AG09309 (cell line): ENCODE measurements around the gene SAA1.

Experiments used
- DNase-seq: peaks from one replicate; pipeline ENCODE4 v3.0.0-alpha.2; 2010; ENCODE audit warnings: low read depth
- H3K4me3 ChIP-seq: 2 replicates; pipeline ENCODE4 v1.5.1; 2011; ENCODE audit warnings: mild to moderate bottlenecking, low read depth, low read length, moderate library complexity; ENCODE audit not compliant: control insufficient read depth
- CTCF ChIP-seq: IDR thresholded peaks from 2 replicates; pipeline ENCODE4 v1.5.1; 2011; ENCODE audit warnings: mild to moderate bottlenecking, low read depth, low read length, inconsistent platforms; ENCODE audit not compliant: insufficient read depth, control insufficient read depth; ENCODE audit errors: missing control alignments

The SAA1 gene

GRCh38 chr11:18230859-18231258 lies 35.2 kb upstream of the SAA1 start:
- no peak for DNase-seq
- TF ChIP-seq CTCF, result no peak
- no peak overlapping the region for H3K4me3 ChIP-seq

GRCh38 chr11:18233912-18234311 lies 32.2 kb upstream of the SAA1 start:
- no peak overlapping the region for H3K4me3 ChIP-seq
- no peak for DNase-seq
- TF ChIP-seq CTCF, result no peak

DNA sequence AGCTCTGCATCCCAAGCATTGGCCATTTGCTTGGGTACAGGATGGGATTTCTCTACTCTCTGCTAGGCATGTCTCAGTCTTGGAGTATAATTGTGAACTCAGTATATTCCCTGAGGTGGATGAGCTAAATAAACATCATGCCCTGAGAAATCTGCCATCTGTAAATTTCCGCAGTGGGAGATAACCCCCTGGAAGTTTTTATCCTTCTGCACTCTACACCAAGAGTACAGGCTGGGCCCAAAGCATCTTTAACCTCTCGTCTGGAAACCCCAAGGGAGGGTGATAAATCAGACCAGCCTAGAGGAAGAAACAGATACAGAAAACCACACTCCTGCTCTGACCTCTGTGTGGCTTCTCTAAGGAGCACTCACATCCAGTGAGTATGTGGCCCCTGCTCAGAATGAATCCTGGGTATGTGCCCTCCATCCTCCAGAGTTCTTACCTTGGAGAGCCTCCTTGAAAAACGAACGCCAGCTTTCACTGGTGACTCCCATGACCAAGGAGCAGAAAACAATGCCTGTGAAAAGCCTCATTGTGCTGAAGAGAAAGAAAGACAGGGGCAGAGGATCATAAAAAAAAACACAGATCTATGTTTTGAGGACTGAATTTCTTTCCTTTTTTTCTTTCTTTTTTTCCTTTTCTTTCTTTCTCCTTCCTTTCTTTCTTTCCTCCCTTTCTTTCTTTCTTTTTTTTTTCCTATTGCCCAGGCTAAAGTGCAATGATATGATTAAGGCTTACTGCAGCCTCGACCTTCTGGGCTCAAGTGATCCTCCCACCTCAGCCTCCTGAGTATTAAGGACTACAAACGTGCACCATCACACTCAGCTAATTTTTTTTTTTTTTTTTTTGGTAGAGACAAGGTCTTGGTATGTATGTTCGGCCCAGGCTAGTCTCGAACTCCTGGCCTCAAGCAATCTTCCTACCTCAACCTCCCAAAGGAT lies 30.4 kb upstream of the SAA1 start:
- no peak for DNase-seq

GRCh38 chr11:18236664-18237356 lies 29.3 kb upstream of the SAA1 start, which contains the start of gene SAA4:
Gene SAA4, minus strand, starts transcription at chr11:18236802. Its CDS starts 876 bp downstream, at chr11:18235926.
- no peak for DNase-seq
- no peak within 1 kb of the TSS for H3K4me3 ChIP-seq
- no peak for TF ChIP-seq CTCF

More for the DNA sequence above, 30.4 kb upstream of the SAA1 start:
- no peak overlapping the region for H3K4me3 ChIP-seq
- no peak for TF ChIP-seq CTCF

DNA sequence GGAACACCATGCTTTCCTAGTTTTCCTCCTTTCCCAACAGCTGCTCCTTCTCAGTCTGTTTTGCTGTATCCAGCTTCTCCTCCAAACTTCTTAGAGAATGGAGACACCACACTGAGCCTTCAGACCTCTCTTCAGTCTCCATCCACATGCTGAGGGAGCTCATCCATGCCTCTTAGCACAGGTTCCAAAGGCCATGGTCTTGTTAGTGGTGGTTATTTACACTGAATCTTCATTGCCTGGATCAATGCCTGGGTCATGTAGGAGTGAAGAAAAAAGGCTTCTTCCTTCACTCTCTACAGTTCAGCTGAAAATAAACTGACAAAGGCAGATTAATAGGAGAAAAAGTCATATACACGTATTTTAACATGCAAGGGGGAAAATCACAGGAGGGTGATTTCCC lies 26.4 kb upstream of the SAA1 start:
- DNase-seq, result no peak
- no peak for TF ChIP-seq CTCF
- no peak overlapping the region for H3K4me3 ChIP-seq

DNA sequence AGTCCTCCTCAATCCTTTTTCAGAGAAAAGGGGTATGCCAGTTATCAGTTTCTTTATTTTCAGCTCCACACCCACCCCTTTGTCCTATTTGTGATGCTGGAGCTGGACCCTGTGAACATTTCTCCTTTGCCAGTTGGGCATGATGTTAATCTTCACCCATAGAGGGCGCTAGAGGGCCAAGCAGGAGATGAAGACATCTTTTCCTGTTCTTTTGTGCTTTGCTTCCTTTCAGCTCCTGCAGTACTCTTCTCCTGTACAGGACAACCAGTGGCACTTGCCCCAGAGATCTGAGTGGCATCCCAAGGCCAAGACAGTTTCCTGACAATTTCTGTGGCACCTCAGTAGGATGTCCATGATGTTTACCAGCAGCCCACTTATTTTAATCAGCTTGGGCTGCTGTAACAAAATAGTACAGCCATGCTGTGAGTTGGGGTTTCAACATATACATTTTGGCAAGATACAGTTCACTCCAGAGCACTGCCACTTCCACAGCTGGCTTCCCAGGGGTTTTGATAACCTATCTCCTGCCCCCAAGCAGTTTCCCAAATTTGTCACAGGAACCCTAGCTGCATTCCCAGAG lies 22.2 kb upstream of the SAA1 start:
- peak; percentile 38 for DNase-seq
- H3K4me3 ChIP-seq, result no peak overlapping the region
- peak; percentile 92 for TF ChIP-seq CTCF
